MG63 (cell line): ENCODE results near the gene OR2V2. TPM values are rescaled to one million over a fixed set of nuclear protein-coding genes. Genes with fewer than 3 reads are reported as not detected.

Experiments used
- DNase-seq: peaks from one replicate; pipeline ENCODE4 v3.0.0-alpha.2; 2020
- H3K27me3 ChIP-seq: fragments of 250-450 bp; sonication (Bioruptor Pico); 2 replicates; pipeline ENCODE4 v1.5.1; 2020; ENCODE audit warnings: mild to moderate bottlenecking, moderate library complexity
- H3K36me3 ChIP-seq: fragments of 250-450 bp; sonication (Bioruptor Pico); 2 replicates; pipeline ENCODE4 v1.5.1; 2020; ENCODE audit warnings: mild to moderate bottlenecking, moderate library complexity
- H3K4me3 ChIP-seq: fragments of 250-450 bp; sonication (Bioruptor Pico); 2 replicates; pipeline ENCODE4 v1.5.1; 2020; ENCODE audit warnings: mild to moderate bottlenecking, moderate library complexity
- H3K9me3 ChIP-seq: fragments of 250-450 bp; sonication (Bioruptor Pico); 2 replicates; pipeline ENCODE4 v1.5.1; 2020; ENCODE audit warnings: mild to moderate bottlenecking, moderate library complexity
- total RNA-seq: library from RNA; depleted of rRNA; stranded (reverse); fragments of >200 nt; shearing (Covaris generic); gene quantifications from 2 replicates; pipeline ENCODE4 v1.2.3, GENCODE V29; 2014; ENCODE audit warnings: low replicate concordance; rRNA removed

The OR2V2 gene
- total RNA-seq, 1 experiment from 2014 or later: not detected

GRCh38 chr5:181204826-181205760 lies 57.7 kb downstream of the OR2V2 start, which contains the start of gene TRIM7:
Gene TRIM7 (minus strand): TSS chr5:181205196. CDS start chr5:181205110, 86 bp downstream.
- Histone ChIP-seq H3K4me3 (peak within 1 kb of the TSS; percentile 75), H3K27me3 (no peaks in the 10 kb centered on the region), H3K36me3 (peaks cover 4% of the 10 kb centered on the region), H3K9me3 (no peaks in the 10 kb centered on the region)
- peak; percentile 81 for DNase-seq

- peak overlapping the region; percentile 75 for H3K4me3 ChIP-seq
- no peak for DNase-seq
These were observed 58.6 kb downstream of the OR2V2 start for GRCh38 chr5:181205761-181206649.

GRCh38 chr5:181207214-181207959 lies 60.0 kb downstream of the OR2V2 start:
- H3K27me3 ChIP-seq: no peaks in the 10 kb centered on the region
- peaks cover 4% of the 10 kb centered on the region for H3K36me3 ChIP-seq
- H3K4me3 ChIP-seq: peak overlapping the region; percentile 61
- DNase-seq: peak; percentile 90
- no peaks in the 10 kb centered on the region for H3K9me3 ChIP-seq

More at GRCh38 chr5:181205761-181206649, 58.6 kb downstream of the OR2V2 start:
- H3K9me3 ChIP-seq: no peaks in the 10 kb centered on the region
- no peaks in the 10 kb centered on the region for H3K27me3 ChIP-seq
- peaks cover 4% of the 10 kb centered on the region for H3K36me3 ChIP-seq

- no peak for DNase-seq
- no peaks in the 10 kb centered on the region for H3K9me3 ChIP-seq
- H3K4me3 ChIP-seq: peak overlapping the region; percentile 61
- H3K27me3 ChIP-seq: no peaks in the 10 kb centered on the region
- peaks cover 1% of the 10 kb centered on the region for H3K36me3 ChIP-seq
These were observed 60.5 kb downstream of the OR2V2 start for GRCh38 chr5:181207960-181208253.

Other genes starting within 250 kb of the OR2V2 start
- not detected in 2 replicates for gene BTNL8, start 248.4 kb upstream of the OR2V2 start, total RNA-seq
- gene BTNL3, start 158.7 kb upstream of the OR2V2 start, total RNA-seq: not detected in 2 replicates
- gene BTNL9, start 107.3 kb upstream of the OR2V2 start, total RNA-seq: 0.76 and 0.99 TPM in 2 replicates
- not detected in 2 replicates for gene OR2V1, start 16.4 kb upstream of the OR2V2 start, total RNA-seq
- gene TRIM7, start 57.6 kb downstream of the OR2V2 start, total RNA-seq: 15.6 and 22.6 TPM in 2 replicates
- 31.9 and 43.0 TPM in 2 replicates for gene TRIM41, start 75.7 kb downstream of the OR2V2 start, total RNA-seq
- 8,781 and 10,327 TPM in 2 replicates for gene RACK1, start 96.3 kb downstream of the OR2V2 start, total RNA-seq
- gene TRIM52, start 113.6 kb downstream of the OR2V2 start, total RNA-seq: 3.9 and 5.8 TPM in 2 replicates
- gene OR4F3, start 219.7 kb downstream of the OR2V2 start, total RNA-seq: not detected in 2 replicates